HEK293 (cell line): ENCODE results near the gene ATP6V0C.
A peak's percentile ranks its signal among the peaks of the same experiment; 100 is the strongest.

ENCODE experiments used
- CTCF ChIA-PET: fragments of 350-600 bp; formaldehyde crosslinking; extraction: SDS; loops from one replicate; lab custom pipeline; 2021; ENCODE audit warnings: antibody characterized with exemption; lab: Yijun Ruan, JAX
- POLR2A ChIA-PET: fragments of 300-600 bp; formaldehyde crosslinking; extraction: SDS; loops from one replicate; lab custom pipeline; 2020; ENCODE audit warnings: antibody characterized with exemption, inconsistent platforms; lab: Yijun Ruan, JAX
- H3K27ac ChIP-seq: fragments of 200-500 bp; sonication (Bioruptor generic); 2 replicates; pipeline ENCODE4 v1.5.1; 2014; ENCODE audit warnings: low read depth, low read length, control low read depth, inconsistent platforms; ENCODE audit errors: extremely low read depth
- H3K36me3 ChIP-seq, 2 experiments: fragments of 200-500 bp in 1 of 2; sonication (Bioruptor generic) in 1 of 2; 1 replicate in 1 of 2; 2 replicates in 1 of 2; pipeline ENCODE4 v1.5.1; 2014 to 2017; ENCODE audit warnings: inconsistent platforms in 2 of 2, low read length in 2 of 2; ENCODE audit not compliant: control insufficient read depth in 2 of 2, insufficient read depth in 1 of 2
- H3K4me1 ChIP-seq: fragments of 200-500 bp; sonication (Bioruptor generic); 2 replicates; pipeline ENCODE4 v1.5.1; 2014; ENCODE audit warnings: mild to moderate bottlenecking, low read length, inconsistent platforms; ENCODE audit not compliant: control insufficient read depth, insufficient read depth
- H3K4me3 ChIP-seq: 2 replicates; pipeline ENCODE4 v1.5.1; 2011; ENCODE audit warnings: low read depth, mild to moderate bottlenecking, control low read depth, low read length, moderate library complexity
- H3K9me3 ChIP-seq: fragments of 200-500 bp; sonication (Bioruptor generic); 2 replicates; pipeline ENCODE4 v1.5.1; 2014; ENCODE audit warnings: low read depth, low read length, inconsistent platforms; ENCODE audit not compliant: control insufficient read depth, insufficient read depth
- BCL11B ChIP-seq: fragments of 450-650 bp; formaldehyde crosslinking; IDR thresholded peaks from 2 replicates; pipeline ENCODE4 v1.5.1; 2016; ENCODE audit warnings: low read depth, missing biosample characterization, missing genetic modification characterization
- FEZF1 ChIP-seq: fragments of 450-650 bp; formaldehyde crosslinking; IDR thresholded peaks from 2 replicates; pipeline ENCODE4 v1.5.1; 2016; ENCODE audit warnings: missing biosample characterization, missing genetic modification characterization
- GLIS2 ChIP-seq: fragments of 450-650 bp; formaldehyde crosslinking; IDR thresholded peaks from 2 replicates; pipeline ENCODE4 v1.5.1; 2016; ENCODE audit warnings: missing biosample characterization, missing genetic modification characterization
- IKZF3 ChIP-seq: fragments of 450-650 bp; IDR thresholded peaks from 2 replicates; pipeline ENCODE4 v1.5.0; 2018; ENCODE audit warnings: missing biosample characterization, mild to moderate bottlenecking, missing genetic modification characterization, moderate library complexity
- PRDM1 ChIP-seq: fragments of 450-650 bp; formaldehyde crosslinking; IDR thresholded peaks from 2 replicates; pipeline ENCODE4; 2016; ENCODE audit warnings: missing biosample characterization, missing genetic modification characterization
- TRIM28 ChIP-seq: IDR thresholded peaks from 2 replicates; pipeline ENCODE4 v1.6.1; 2011; ENCODE audit warnings: low read length, control low read depth, borderline replicate concordance
- ZBTB7A ChIP-seq: fragments of 450-650 bp; formaldehyde crosslinking; IDR thresholded peaks from 2 replicates; pipeline ENCODE4 v1.5.1; 2016; ENCODE audit warnings: low read depth, missing biosample characterization, missing genetic modification characterization
- ZEB2 ChIP-seq: fragments of 450-650 bp; formaldehyde crosslinking; IDR thresholded peaks from 2 replicates; pipeline ENCODE4 v1.5.1; 2016; ENCODE audit warnings: missing biosample characterization, missing genetic modification characterization
- ZFP69B ChIP-seq: fragments of 450-650 bp; formaldehyde crosslinking; IDR thresholded peaks from 2 replicates; pipeline ENCODE4 v1.5.1; 2016; ENCODE audit warnings: missing biosample characterization, missing genetic modification characterization
- ZNF2 ChIP-seq: fragments of 450-650 bp; formaldehyde crosslinking; IDR thresholded peaks from 2 replicates; pipeline ENCODE4 v1.5.1; 2016; ENCODE audit warnings: missing biosample characterization, missing genetic modification characterization
- ZNF223 ChIP-seq: fragments of 450-650 bp; formaldehyde crosslinking; IDR thresholded peaks from 2 replicates; pipeline ENCODE4 v1.5.1; 2016; ENCODE audit warnings: missing biosample characterization, missing genetic modification characterization
- ZNF23 ChIP-seq: fragments of 450-650 bp; formaldehyde crosslinking; IDR thresholded peaks from 2 replicates; pipeline ENCODE4 v1.5.1; 2016; ENCODE audit warnings: missing biosample characterization, missing genetic modification characterization, borderline replicate concordance
- ZNF350 ChIP-seq: fragments of 450-650 bp; formaldehyde crosslinking; IDR thresholded peaks from 2 replicates; pipeline ENCODE4 v1.5.0; 2017; ENCODE audit warnings: missing biosample characterization, mild to moderate bottlenecking, missing genetic modification characterization
- ZNF423 ChIP-seq: fragments of 450-650 bp; formaldehyde crosslinking; IDR thresholded peaks from 2 replicates; pipeline ENCODE4 v1.5.1; 2016; ENCODE audit warnings: missing biosample characterization, missing genetic modification characterization
- ZSCAN30 ChIP-seq: fragments of 450-650 bp; IDR thresholded peaks from 2 replicates; pipeline ENCODE4 v1.5.1; 2018; ENCODE audit warnings: missing biosample characterization, mild to moderate bottlenecking, missing genetic modification characterization, moderate library complexity
- TF ChIP-seq, protein P1 (sequence below): fragments of 450-650 bp; formaldehyde crosslinking; IDR thresholded peaks from 2 replicates; pipeline ENCODE4 v1.5.1; 2017; ENCODE audit warnings: missing biosample characterization, missing genetic modification characterization
- TF ChIP-seq, protein P2 (sequence below): fragments of 450-650 bp; formaldehyde crosslinking; IDR thresholded peaks from 2 replicates; pipeline ENCODE4 v1.5.1; 2016; ENCODE audit warnings: missing biosample characterization, missing genetic modification characterization
- TF ChIP-seq, protein P3 (sequence below): fragments of 450-650 bp; formaldehyde crosslinking; IDR thresholded peaks from 2 replicates; pipeline ENCODE4 v1.5.1; 2016; ENCODE audit warnings: missing biosample characterization, missing genetic modification characterization, borderline replicate concordance
- TF ChIP-seq, protein P4 (sequence below): fragments of 450-650 bp; formaldehyde crosslinking; IDR thresholded peaks from 2 replicates; pipeline ENCODE4 v1.5.1; 2016; ENCODE audit warnings: missing biosample characterization, missing genetic modification characterization

ATP6V0C gene

DNA sequence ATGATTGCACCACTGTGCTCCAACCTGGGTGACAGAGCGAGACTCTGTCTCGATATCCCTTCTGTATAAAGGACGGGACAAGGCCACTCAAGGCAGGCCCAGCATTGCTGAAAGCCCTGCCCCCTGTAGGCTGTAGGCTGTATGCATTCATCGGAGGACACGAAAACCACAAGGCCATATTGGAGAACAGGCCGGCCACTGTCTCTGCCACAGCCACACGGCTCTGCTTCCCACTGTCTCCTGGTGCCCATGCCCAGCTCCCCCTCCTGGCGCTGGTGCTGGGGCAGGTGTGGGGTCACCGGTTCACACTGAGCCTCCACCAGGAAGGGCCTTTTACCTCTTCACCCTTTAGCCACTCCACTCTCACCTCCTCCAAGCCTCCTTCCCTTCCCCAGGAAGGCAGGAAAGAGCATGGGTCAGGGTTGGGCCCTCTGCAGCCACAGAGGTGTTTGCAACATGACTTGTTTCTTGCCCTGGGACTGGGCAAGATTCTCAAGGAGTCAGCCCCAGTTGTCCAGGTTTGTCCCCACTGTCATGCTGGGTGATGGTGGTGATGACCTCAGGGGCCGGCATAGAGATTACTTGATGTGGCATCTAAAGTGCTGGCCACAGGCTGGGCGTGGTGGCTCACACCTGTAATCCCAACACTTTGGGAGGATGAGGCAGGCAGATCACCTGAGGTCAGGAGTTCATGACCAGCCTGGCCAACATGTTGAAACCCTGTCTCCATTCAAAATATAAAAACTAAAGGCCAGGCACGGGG, 47.9 kb upstream of the ATP6V0C start:
- Histone ChIP-seq H3K4me1 (peaks cover 19% of the 10 kb centered on the region), H3K4me3 (no peak overlapping the region), H3K27ac (no peak overlapping the region)
- POLR2A ChIA-PET: no interaction called here
- CTCF ChIA-PET: interaction anchor here (0.7 kb wide), 1 partner anchor 36 kb away, joined by 4 read pairs; no protein-coding TSS in a partner anchor
- TF ChIP-seq, protein P1, sequence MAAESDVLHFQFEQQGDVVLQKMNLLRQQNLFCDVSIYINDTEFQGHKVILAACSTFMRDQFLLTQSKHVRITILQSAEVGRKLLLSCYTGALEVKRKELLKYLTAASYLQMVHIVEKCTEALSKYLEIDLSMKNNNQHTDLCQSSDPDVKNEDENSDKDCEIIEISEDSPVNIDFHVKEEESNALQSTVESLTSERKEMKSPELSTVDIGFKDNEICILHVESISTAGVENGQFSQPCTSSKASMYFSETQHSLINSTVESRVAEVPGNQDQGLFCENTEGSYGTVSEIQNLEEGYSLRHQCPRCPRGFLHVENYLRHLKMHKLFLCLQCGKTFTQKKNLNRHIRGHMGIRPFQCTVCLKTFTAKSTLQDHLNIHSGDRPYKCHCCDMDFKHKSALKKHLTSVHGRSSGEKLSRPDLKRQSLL (tag by site-specific recombination): peak; percentile 50; the same call in 1 of the 2 replicates
- TF ChIP-seq, protein P2, sequence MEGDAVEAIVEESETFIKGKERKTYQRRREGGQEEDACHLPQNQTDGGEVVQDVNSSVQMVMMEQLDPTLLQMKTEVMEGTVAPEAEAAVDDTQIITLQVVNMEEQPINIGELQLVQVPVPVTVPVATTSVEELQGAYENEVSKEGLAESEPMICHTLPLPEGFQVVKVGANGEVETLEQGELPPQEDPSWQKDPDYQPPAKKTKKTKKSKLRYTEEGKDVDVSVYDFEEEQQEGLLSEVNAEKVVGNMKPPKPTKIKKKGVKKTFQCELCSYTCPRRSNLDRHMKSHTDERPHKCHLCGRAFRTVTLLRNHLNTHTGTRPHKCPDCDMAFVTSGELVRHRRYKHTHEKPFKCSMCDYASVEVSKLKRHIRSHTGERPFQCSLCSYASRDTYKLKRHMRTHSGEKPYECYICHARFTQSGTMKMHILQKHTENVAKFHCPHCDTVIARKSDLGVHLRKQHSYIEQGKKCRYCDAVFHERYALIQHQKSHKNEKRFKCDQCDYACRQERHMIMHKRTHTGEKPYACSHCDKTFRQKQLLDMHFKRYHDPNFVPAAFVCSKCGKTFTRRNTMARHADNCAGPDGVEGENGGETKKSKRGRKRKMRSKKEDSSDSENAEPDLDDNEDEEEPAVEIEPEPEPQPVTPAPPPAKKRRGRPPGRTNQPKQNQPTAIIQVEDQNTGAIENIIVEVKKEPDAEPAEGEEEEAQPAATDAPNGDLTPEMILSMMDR (tag by site-specific recombination): peak; percentile 44; the same call in 1 of the 2 replicates
- TF ChIP-seq GLIS2 (tag by site-specific recombination) (no peak), IKZF3 (peak; percentile 33; the same call in 1 of the 2 replicates), BCL11B (peak; percentile 54; the same call in 1 of the 2 replicates), ZSCAN30 (tag by site-specific recombination) (peak; percentile 33; the same call in 1 of the 2 replicates), TRIM28 (no peak)
- TF ChIP-seq, all 188 proteins: peak for 5
- no peaks in the 10 kb centered on the region for H3K9me3 ChIP-seq
- peaks cover 0 to 31% of the 10 kb centered on the region in 2 experiments; a peak in 1 of 3 replicates for H3K36me3 ChIP-seq

DNA sequence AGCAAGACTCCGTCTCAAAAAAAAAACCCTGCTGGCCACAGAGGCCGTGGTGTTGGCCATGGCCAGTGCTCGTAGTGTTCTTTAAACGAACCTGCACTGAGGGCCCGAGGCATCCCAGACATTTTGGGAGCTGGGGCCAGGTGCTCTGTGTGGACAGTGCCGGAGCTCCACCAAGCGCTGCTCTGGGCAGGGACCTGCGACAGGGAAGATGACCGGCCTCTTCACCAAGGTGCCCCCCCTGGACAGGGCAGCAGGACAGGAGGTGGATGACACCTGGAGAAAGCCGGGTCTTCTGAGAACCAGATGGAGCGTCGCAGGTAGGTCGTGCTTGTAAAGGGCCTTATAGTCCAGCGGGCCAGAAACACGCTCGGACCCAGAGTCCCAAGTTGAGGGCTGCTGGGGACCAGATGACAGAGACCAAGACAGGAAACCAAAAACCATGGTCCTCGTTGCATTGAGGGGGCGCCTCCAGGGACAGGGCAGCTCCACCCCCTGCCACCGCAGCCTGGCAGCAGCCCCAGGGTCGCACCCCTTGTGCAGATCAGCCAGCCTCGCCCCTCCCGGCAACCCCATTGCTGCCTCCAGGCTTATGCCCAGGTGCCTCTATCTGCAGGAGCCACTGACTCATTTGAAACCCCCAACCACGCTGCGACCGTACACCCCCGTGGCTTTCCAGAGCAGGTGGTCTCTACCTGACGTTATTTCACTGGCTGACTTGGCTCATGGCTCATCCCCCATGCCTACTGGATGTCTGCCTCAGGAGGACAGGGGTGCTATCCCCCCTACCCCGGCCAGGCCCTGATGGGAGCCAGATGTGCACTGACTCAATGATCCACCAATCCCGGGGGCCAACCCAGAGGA, 46.9 kb upstream of the ATP6V0C start:
- H3K9me3 ChIP-seq: no peaks in the 10 kb centered on the region
- H3K36me3 ChIP-seq: peaks cover 0 to 21% of the 10 kb centered on the region in 2 experiments; a peak in 1 of 3 replicates
- peak overlapping the region; percentile 85; the same call in 1 of the 2 replicates for H3K27ac ChIP-seq
- ChIA-PET POLR2A (interaction anchor here (0.6 to 2.7 kb wide), 5 partner anchors 10 to 198 kb away, joined by 3 to 27 read pairs (median 3); no protein-coding TSS in a partner anchor), CTCF (no interaction called here)
- peaks cover 25% of the 10 kb centered on the region for H3K4me1 ChIP-seq
- peak overlapping the region; percentile 10; the same call in 1 of the 2 replicates for H3K4me3 ChIP-seq
- no peak for TF ChIP-seq PRDM1
- TF ChIP-seq ZEB2 (tag by site-specific recombination): peak; percentile 63; the same call in 1 of the 2 replicates
- no peak for TF ChIP-seq ZNF423 (tag by site-specific recombination)
- TF ChIP-seq ZBTB7A (tag by site-specific recombination): 0 out of 2 replicates have a peak, but pooled peaks have one; percentile 82
- TF ChIP-seq ZNF2 (tag by site-specific recombination): 0 out of 2 replicates have a peak, but pooled peaks have one; percentile 15
- TF ChIP-seq, protein P3, sequence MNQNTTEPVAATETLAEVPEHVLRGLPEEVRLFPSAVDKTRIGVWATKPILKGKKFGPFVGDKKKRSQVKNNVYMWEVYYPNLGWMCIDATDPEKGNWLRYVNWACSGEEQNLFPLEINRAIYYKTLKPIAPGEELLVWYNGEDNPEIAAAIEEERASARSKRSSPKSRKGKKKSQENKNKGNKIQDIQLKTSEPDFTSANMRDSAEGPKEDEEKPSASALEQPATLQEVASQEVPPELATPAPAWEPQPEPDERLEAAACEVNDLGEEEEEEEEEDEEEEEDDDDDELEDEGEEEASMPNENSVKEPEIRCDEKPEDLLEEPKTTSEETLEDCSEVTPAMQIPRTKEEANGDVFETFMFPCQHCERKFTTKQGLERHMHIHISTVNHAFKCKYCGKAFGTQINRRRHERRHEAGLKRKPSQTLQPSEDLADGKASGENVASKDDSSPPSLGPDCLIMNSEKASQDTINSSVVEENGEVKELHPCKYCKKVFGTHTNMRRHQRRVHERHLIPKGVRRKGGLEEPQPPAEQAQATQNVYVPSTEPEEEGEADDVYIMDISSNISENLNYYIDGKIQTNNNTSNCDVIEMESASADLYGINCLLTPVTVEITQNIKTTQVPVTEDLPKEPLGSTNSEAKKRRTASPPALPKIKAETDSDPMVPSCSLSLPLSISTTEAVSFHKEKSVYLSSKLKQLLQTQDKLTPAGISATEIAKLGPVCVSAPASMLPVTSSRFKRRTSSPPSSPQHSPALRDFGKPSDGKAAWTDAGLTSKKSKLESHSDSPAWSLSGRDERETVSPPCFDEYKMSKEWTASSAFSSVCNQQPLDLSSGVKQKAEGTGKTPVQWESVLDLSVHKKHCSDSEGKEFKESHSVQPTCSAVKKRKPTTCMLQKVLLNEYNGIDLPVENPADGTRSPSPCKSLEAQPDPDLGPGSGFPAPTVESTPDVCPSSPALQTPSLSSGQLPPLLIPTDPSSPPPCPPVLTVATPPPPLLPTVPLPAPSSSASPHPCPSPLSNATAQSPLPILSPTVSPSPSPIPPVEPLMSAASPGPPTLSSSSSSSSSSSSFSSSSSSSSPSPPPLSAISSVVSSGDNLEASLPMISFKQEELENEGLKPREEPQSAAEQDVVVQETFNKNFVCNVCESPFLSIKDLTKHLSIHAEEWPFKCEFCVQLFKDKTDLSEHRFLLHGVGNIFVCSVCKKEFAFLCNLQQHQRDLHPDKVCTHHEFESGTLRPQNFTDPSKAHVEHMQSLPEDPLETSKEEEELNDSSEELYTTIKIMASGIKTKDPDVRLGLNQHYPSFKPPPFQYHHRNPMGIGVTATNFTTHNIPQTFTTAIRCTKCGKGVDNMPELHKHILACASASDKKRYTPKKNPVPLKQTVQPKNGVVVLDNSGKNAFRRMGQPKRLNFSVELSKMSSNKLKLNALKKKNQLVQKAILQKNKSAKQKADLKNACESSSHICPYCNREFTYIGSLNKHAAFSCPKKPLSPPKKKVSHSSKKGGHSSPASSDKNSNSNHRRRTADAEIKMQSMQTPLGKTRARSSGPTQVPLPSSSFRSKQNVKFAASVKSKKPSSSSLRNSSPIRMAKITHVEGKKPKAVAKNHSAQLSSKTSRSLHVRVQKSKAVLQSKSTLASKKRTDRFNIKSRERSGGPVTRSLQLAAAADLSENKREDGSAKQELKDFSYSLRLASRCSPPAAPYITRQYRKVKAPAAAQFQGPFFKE (tag by site-specific recombination): no peak
- peak; percentile 21; the same call in 1 of the 2 replicates for TF ChIP-seq ZFP69B
- TF ChIP-seq IKZF3: no peak
- no peak for TF ChIP-seq ZNF23 (tag by site-specific recombination)
- no peak for TF ChIP-seq ZNF223 (tag by site-specific recombination)
- no peak for TF ChIP-seq FEZF1 (tag by site-specific recombination)
- TF ChIP-seq ZNF350 (tag by site-specific recombination): no peak
- TF ChIP-seq, protein P4, sequence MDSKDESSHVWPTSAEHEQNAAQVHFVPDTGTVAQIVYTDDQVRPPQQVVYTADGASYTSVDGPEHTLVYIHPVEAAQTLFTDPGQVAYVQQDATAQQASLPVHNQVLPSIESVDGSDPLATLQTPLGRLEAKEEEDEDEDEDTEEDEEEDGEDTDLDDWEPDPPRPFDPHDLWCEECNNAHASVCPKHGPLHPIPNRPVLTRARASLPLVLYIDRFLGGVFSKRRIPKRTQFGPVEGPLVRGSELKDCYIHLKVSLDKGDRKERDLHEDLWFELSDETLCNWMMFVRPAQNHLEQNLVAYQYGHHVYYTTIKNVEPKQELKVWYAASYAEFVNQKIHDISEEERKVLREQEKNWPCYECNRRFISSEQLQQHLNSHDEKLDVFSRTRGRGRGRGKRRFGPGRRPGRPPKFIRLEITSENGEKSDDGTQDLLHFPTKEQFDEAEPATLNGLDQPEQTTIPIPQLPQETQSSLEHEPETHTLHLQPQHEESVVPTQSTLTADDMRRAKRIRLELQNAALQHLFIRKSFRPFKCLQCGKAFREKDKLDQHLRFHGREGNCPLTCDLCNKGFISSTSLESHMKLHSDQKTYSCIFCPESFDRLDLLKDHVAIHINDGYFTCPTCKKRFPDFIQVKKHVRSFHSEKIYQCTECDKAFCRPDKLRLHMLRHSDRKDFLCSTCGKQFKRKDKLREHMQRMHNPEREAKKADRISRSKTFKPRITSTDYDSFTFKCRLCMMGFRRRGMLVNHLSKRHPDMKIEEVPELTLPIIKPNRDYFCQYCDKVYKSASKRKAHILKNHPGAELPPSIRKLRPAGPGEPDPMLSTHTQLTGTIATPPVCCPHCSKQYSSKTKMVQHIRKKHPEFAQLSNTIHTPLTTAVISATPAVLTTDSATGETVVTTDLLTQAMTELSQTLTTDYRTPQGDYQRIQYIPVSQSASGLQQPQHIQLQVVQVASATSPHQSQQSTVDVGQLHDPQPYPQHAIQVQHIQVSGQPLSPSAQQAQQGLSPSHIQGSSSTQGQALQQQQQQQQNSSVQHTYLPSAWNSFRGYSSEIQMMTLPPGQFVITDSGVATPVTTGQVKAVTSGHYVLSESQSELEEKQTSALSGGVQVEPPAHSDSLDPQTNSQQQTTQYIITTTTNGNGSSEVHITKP (tag by site-specific recombination): peak; percentile 82
